Measurements from ENCODE around the gene ARHGEF39. TPM values are rescaled to one million over a fixed set of nuclear protein-coding genes. Genes with fewer than 3 reads are reported as not detected.

Gene ARHGEF39
- total and polyA plus RNA-seq, 9 of the 15 experiments (the other 6 are each of a cell fraction or from before 2014, with no cell fraction given) = 2.8 to 21.7 (median 12.9) TPM

DNA sequence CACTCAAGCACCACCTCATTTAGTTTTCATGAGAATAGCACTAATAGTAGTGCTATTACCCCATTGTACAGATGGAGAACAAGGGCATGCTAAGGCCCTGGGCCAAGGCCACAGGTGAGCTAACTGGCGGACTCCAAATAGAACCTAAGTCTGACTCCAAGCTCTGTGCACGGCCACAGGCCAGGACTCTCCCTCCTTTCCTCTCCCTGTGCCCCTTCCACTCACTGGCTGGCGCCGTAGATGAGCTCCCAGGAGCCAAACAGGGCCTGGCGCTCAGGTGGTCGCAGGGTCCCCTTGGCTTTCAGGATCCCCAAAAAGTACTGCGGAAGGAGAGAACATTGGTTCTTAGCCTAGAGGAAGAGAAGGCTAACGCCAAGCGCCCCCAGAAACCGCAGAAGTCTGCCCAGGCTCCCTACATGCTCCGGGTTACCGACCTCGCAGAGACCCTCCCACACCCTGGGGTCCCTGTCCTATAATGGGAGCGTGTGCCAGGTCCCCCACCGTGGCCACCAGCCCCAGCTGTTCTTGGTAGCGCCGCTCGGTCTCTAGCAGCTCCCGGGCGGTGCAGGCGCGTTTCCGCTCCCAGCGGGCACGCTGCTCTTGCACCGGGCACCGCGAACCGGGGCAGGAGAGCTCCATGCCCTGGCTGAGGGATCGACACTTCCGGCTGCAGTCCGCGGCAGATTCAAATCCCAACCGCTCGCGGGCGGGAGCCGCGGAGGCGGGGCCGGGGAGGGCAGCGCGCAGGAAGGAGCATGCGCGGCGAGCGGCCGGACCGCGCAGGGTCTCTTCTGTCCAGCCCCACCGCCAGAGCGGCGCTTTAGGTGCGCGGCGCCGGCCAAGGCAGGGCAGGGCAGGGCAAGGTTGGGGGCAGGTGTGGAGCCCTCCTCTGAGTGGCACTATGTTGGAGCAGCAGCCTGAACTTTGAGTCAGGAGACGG, at the start of gene ARHGEF39 (continued):
- no peak for TF ChIP-seq POLR3G (IDR thresholded peaks at IDR 0.05; ENCODE audit: extremely low read depth, insufficient read length, insufficient replicate concordance)
- no peak for TF ChIP-seq ZNF175 (CRISPR knock-in tag; IDR thresholded peaks at IDR 0.05; ENCODE audit: low read depth)
- peak; percentile 47 for TF ChIP-seq KDM5B (IDR thresholded peaks at IDR 0.05; ENCODE audit: insufficient replicate concordance, low read depth, low read length)
- no peak for TF ChIP-seq EZH2 (IDR thresholded peaks at IDR 0.05; ENCODE audit: borderline replicate concordance, low read depth, low read length)

DNA sequence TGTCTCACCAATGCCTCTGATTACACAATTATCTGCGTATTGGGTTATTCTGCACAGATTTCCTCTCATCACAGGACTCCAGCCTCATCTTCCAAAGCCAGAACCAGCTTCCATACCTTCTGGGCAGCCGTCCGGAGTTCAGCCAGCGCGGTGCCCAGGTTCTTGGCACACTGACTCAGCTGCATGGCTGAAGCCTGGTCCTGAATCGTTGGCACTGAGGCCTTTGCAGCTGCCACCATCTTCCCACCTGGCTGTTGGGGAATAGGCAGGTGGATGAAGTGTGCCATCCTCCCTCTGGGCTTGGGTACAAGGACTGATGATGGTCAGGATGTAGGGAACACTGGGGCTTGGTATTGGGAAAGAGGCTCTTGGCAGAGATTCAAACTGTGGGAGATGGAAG, 49.1 kb upstream of the ARHGEF39 start:
- BruUV-seq (replicated peaks) = no TSS peak
- ChIA-PET POLR2A (interaction anchor here (1.2 to 2.5 kb wide), 5 partner anchors 9 to 50 kb away, joined by 3 to 17 read pairs (median 4); partner anchors contain the start of genes CREB3 and TLN1), CTCF (ENCODE audit: low intra/inter-chr PET ratio) (no interaction called here)
- Histone ChIP-seq H2AFZ (ENCODE audit: low read depth, low read length) (no peak overlapping the region), H3K4me3 (no peak overlapping the region), H3K4me2 (ENCODE audit: insufficient read depth, low read length) (no peak overlapping the region), H3K27ac (ENCODE audit: extremely low read depth, low read depth, low read length) (no peak overlapping the region), H3K9me1 (ENCODE audit: control insufficient read depth, insufficient read depth, low read length) (no peaks in the 10 kb centered on the region), H3K36me3 (ENCODE audit: control insufficient read depth, insufficient read depth, low read length) (peaks cover 90% of the 10 kb centered on the region; the same call in 2 of the 3 replicates), H4K20me1 (replicated peaks; ENCODE audit: control insufficient read depth, insufficient read depth, low read length) (no peaks in the 10 kb centered on the region), H3K9ac (ENCODE audit: insufficient read depth in 1 of 2, low read depth in 2 of 2, low read length in 2 of 2) (no peak overlapping the region), H3K9me3 (replicated peaks; ENCODE audit: control insufficient read depth, insufficient read depth, low read depth, low read length) (no peaks in the 10 kb centered on the region), H3K4me1 (replicated peaks in 1 of 2; ENCODE audit: control insufficient read depth in 2 of 2, insufficient read depth in 2 of 2, low read length in 2 of 2) (no peaks in the 10 kb centered on the region), H3K27me3 (ENCODE audit: control insufficient read depth in 2 of 2, insufficient read depth in 2 of 2, low read length in 2 of 2) (no peaks in the 10 kb centered on the region), H3K79me2 (ENCODE audit: control insufficient read depth, insufficient read depth, low read length) (no peaks in the 10 kb centered on the region)
- ATAC-seq = no peak
- intact Hi-C loops (cut with micrococcal nuclease) (no loop called here), in situ Hi-C loops (cut with MboI) (no loop called here)
- 90% methylated on average over 6 of the region's 6 CpGs for WGBS (ENCODE audit: insufficient coverage, low coverage, missing lambda C conversion rate)
- TF ChIP-seq ZNF3 (CRISPR knock-in tag; IDR thresholded peaks at IDR 0.05) (no peak), POLR2G (IDR thresholded peaks at IDR 0.05; ENCODE audit: low read depth, low read length) (peak; percentile 20; the same call in 1 of the 2 replicates)
- no peak for DNase-seq (ENCODE audit: extremely low read depth in 1 of 4, low spot score in 3 of 4)
- no peak for FAIRE-seq
